ENCODE results near the gene THRAP3.
"Not testable (repeated sequence)": the region's sequence is repeated elsewhere in the genome, so short reads cannot be mapped to it uniquely, and the experiment has no call there.

Gene THRAP3

GRCh38 chr1:36183309-36183856 is 40.9 kb upstream of the THRAP3 start:
- H3K23ac ChIP-seq (ENCODE audit: low read length), result no peak overlapping the region
- no peaks in the 10 kb centered on the region for H3K27me3 ChIP-seq (ENCODE audit: insufficient read depth, low read length)
- H3K9ac ChIP-seq (ENCODE audit: low read length), result no peak overlapping the region
- no peak overlapping the region for H2AFZ ChIP-seq (ENCODE audit: insufficient read depth, low read length, poor library complexity)
- no peak overlapping the region for H4K8ac ChIP-seq (ENCODE audit: low read depth, low read length)
- no peak overlapping the region for H3K4me2 ChIP-seq (ENCODE audit: low read length)
- no peak overlapping the region for H4K91ac ChIP-seq (ENCODE audit: low read depth, low read length)
- no peak overlapping the region for H4K12ac ChIP-seq (ENCODE audit: low read depth, low read length)
- H3K9me3 ChIP-seq (ENCODE audit: insufficient read depth, low read depth, low read length), result no peaks in the 10 kb centered on the region
- no peak for DNase-seq
- H3K4me1 ChIP-seq (ENCODE audit: control insufficient read depth in 1 of 2, insufficient read depth in 2 of 2, low read length in 2 of 2), result peaks cover 3 to 4% of the 10 kb centered on the region in 2 experiments
- peaks cover 4% of the 10 kb centered on the region for H3K79me1 ChIP-seq (ENCODE audit: low read length)
- H3K27ac ChIP-seq (ENCODE audit: low read depth, low read length), result no peak overlapping the region
- no peak overlapping the region for H2AK5ac ChIP-seq (ENCODE audit: low read length)
- H3K4ac ChIP-seq (ENCODE audit: low read depth, low read length), result no peak overlapping the region
- H2BK5ac ChIP-seq (ENCODE audit: low read depth, low read length, poor library complexity), result no peak overlapping the region
- H3K36me3 ChIP-seq (ENCODE audit: control insufficient read depth in 1 of 2, insufficient read depth in 2 of 2, low read length in 2 of 2), result peaks cover 33 to 34% of the 10 kb centered on the region in 2 experiments
- H3K18ac ChIP-seq (ENCODE audit: low read length), result no peak overlapping the region
- H3K4me3 ChIP-seq (ENCODE audit: low read depth, low read length), result no peak overlapping the region
- no peak overlapping the region for H3K14ac ChIP-seq (ENCODE audit: low read length)
- no peak overlapping the region for H2BK12ac ChIP-seq (ENCODE audit: low read length)
- no CpG with 5 or more reads among the region's 2 CpGs for WGBS (ENCODE audit: extremely low coverage, insufficient coverage, insufficient read length)
- no peak overlapping the region for H2BK120ac ChIP-seq (ENCODE audit: insufficient read depth, low read length, poor library complexity)
- no peaks in the 10 kb centered on the region for H3K79me2 ChIP-seq (ENCODE audit: control insufficient read depth, insufficient read depth, low read length, poor library complexity)

GRCh38 chr1:36187800-36188593 is 36.2 kb upstream of the THRAP3 start:
- peak overlapping the region; percentile 71 for H4K91ac ChIP-seq (ENCODE audit: low read depth, low read length)
- peaks cover 2 to 4% of the 10 kb centered on the region in 2 experiments for H3K4me1 ChIP-seq (ENCODE audit: control insufficient read depth in 1 of 2, insufficient read depth in 2 of 2, low read length in 2 of 2)
- peak overlapping the region; percentile 57 for H3K14ac ChIP-seq (ENCODE audit: low read length)
- peak overlapping the region; percentile 58 for H2BK5ac ChIP-seq (ENCODE audit: low read depth, low read length, poor library complexity)
- peak overlapping the region; percentile 53 for H2AFZ ChIP-seq (ENCODE audit: insufficient read depth, low read length, poor library complexity)
- no peak overlapping the region for H2BK120ac ChIP-seq (ENCODE audit: insufficient read depth, low read length, poor library complexity)
- peak overlapping the region; percentile 11 for H3K4ac ChIP-seq (ENCODE audit: low read depth, low read length)
- no peaks in the 10 kb centered on the region for H3K79me2 ChIP-seq (ENCODE audit: control insufficient read depth, insufficient read depth, low read length, poor library complexity)
- H3K36me3 ChIP-seq (ENCODE audit: control insufficient read depth in 1 of 2, insufficient read depth in 2 of 2, low read length in 2 of 2), result no peaks in the 10 kb centered on the region
- no CpG with 5 or more reads among the region's 9 CpGs for WGBS (ENCODE audit: extremely low coverage, insufficient coverage, insufficient read length)
- peak overlapping the region; percentile 74 for H4K12ac ChIP-seq (ENCODE audit: low read depth, low read length)
- peak overlapping the region; percentile 63 for H3K27ac ChIP-seq (ENCODE audit: low read depth, low read length)
- H3K79me1 ChIP-seq (ENCODE audit: low read length), result peaks cover 4% of the 10 kb centered on the region
- no peaks in the 10 kb centered on the region for H3K27me3 ChIP-seq (ENCODE audit: insufficient read depth, low read length)
- H3K4me3 ChIP-seq (ENCODE audit: low read depth, low read length), result no peak overlapping the region
- peak overlapping the region; percentile 56 for H3K18ac ChIP-seq (ENCODE audit: low read length)
- no peaks in the 10 kb centered on the region for H3K9me3 ChIP-seq (ENCODE audit: insufficient read depth, low read depth, low read length)
- H3K4me2 ChIP-seq (ENCODE audit: low read length), result peak overlapping the region; percentile 31
- peak overlapping the region; percentile 81 for H4K8ac ChIP-seq (ENCODE audit: low read depth, low read length)
- H3K23ac ChIP-seq (ENCODE audit: low read length), result no peak overlapping the region
- no peak overlapping the region for H3K9ac ChIP-seq (ENCODE audit: low read length)
- H2BK12ac ChIP-seq (ENCODE audit: low read length), result peak overlapping the region; percentile 47
- peak; percentile 87 to 93 for DNase-seq
- no peak overlapping the region for H2AK5ac ChIP-seq (ENCODE audit: low read length)

DNA sequence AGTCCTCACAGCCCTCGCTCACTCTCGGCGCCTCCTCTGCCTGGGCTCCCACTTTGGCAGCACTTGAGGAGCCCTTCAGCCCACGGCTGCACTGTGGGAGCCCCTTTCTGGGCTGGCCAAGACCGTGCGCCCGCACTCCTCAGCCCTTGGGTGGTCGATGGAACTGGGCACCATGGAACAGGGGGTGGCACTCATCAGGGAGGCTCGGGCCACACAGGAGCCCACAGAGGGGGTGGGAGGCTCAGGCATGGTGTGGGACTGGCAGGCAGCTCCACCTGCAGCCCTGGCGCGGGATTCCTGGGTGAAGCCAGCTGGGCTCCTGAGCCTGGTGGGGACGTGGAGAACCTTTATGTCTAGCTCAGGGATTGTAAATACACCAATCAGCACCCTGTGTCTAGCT is 27.4 kb upstream of the THRAP3 start:
- H3K4me1 ChIP-seq (ENCODE audit: control insufficient read depth in 1 of 2, insufficient read depth in 2 of 2, low read length in 2 of 2); H3K14ac ChIP-seq (ENCODE audit: low read length); H4K12ac ChIP-seq (ENCODE audit: low read depth, low read length); H4K8ac ChIP-seq (ENCODE audit: low read depth, low read length); H2AFZ ChIP-seq (ENCODE audit: insufficient read depth, low read length, poor library complexity); H2BK5ac ChIP-seq (ENCODE audit: low read depth, low read length, poor library complexity); H3K23ac ChIP-seq (ENCODE audit: low read length); H3K4me3 ChIP-seq (ENCODE audit: low read depth, low read length); H4K91ac ChIP-seq (ENCODE audit: low read depth, low read length); H3K27ac ChIP-seq (ENCODE audit: low read depth, low read length); H3K18ac ChIP-seq (ENCODE audit: low read length); H2BK12ac ChIP-seq (ENCODE audit: low read length); H3K4ac ChIP-seq (ENCODE audit: low read depth, low read length); H3K79me2 ChIP-seq (ENCODE audit: control insufficient read depth, insufficient read depth, low read length, poor library complexity); H3K4me2 ChIP-seq (ENCODE audit: low read length); H3K36me3 ChIP-seq (ENCODE audit: control insufficient read depth in 1 of 2, insufficient read depth in 2 of 2, low read length in 2 of 2); H2BK120ac ChIP-seq (ENCODE audit: insufficient read depth, low read length, poor library complexity); H3K27me3 ChIP-seq (ENCODE audit: insufficient read depth, low read length); H3K9ac ChIP-seq (ENCODE audit: low read length); H3K79me1 ChIP-seq (ENCODE audit: low read length); H2AK5ac ChIP-seq (ENCODE audit: low read length); DNase-seq; H3K9me3 ChIP-seq (ENCODE audit: insufficient read depth, low read depth, low read length): not testable (repeated sequence)
- no CpG with 5 or more reads among the region's 12 CpGs for WGBS (ENCODE audit: extremely low coverage, insufficient coverage, insufficient read length)

DNA sequence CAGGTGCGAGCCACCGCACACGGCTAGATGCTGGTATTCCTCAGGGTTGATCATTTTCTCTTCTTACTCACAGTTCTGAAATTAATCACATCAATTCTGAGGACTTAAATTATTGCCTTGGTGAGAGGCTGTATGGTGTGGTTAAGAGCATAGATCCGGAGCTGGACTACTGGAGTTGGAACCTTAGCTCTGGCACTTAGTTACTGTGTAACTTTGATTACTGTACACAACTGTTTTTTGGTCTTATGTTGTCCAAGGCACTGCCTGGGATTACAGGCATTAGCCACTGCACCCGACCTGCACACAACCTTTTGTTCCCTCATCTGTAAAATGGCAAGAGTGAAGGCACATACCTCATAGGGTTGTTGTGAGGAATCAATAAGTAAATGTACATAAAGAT is 25.6 kb upstream of the THRAP3 start:
- no CpG with 5 or more reads among the region's 5 CpGs for WGBS (ENCODE audit: extremely low coverage, insufficient coverage, insufficient read length)
- Histone ChIP-seq H3K79me2 (ENCODE audit: control insufficient read depth, insufficient read depth, low read length, poor library complexity) (no peaks in the 10 kb centered on the region), H3K9me3 (ENCODE audit: insufficient read depth, low read depth, low read length) (no peaks in the 10 kb centered on the region), H3K18ac (ENCODE audit: low read length) (no peak overlapping the region), H4K91ac (ENCODE audit: low read depth, low read length) (no peak overlapping the region), H4K8ac (ENCODE audit: low read depth, low read length) (no peak overlapping the region), H3K4me2 (ENCODE audit: low read length) (no peak overlapping the region), H3K4me1 (ENCODE audit: control insufficient read depth in 1 of 2, insufficient read depth in 2 of 2, low read length in 2 of 2) (no peaks in the 10 kb centered on the region), H2BK120ac (ENCODE audit: insufficient read depth, low read length, poor library complexity) (no peak overlapping the region), H2AFZ (ENCODE audit: insufficient read depth, low read length, poor library complexity) (no peak overlapping the region), H4K12ac (ENCODE audit: low read depth, low read length) (no peak overlapping the region), H2AK5ac (ENCODE audit: low read length) (no peak overlapping the region), H3K9ac (ENCODE audit: low read length) (no peak overlapping the region), H2BK5ac (ENCODE audit: low read depth, low read length, poor library complexity) (no peak overlapping the region), H3K36me3 (ENCODE audit: control insufficient read depth in 1 of 2, insufficient read depth in 2 of 2, low read length in 2 of 2) (peaks cover 0 to 2% of the 10 kb centered on the region in 2 experiments), H3K27me3 (ENCODE audit: insufficient read depth, low read length) (no peaks in the 10 kb centered on the region), H3K27ac (ENCODE audit: low read depth, low read length) (no peak overlapping the region), H3K79me1 (ENCODE audit: low read length) (no peaks in the 10 kb centered on the region), H2BK12ac (ENCODE audit: low read length) (no peak overlapping the region), H3K4ac (ENCODE audit: low read depth, low read length) (no peak overlapping the region), H3K4me3 (ENCODE audit: low read depth, low read length) (no peak overlapping the region), H3K14ac (ENCODE audit: low read length) (no peak overlapping the region), H3K23ac (ENCODE audit: low read length) (no peak overlapping the region)
- no peak for DNase-seq

Data from trophoblast cell (in vitro differentiated cells and primary cell).